GM13977 (cell line): ENCODE measurements around the gene MLF1.

Source experiments
- DNase-seq: peaks from one replicate; pipeline ENCODE4 v3.0.0; 2012; ENCODE audit warnings: low spot score
- CTCF ChIP-seq: IDR thresholded peaks from 2 replicates; pipeline ENCODE4 v1.5.1; 2012; ENCODE audit warnings: mild to moderate bottlenecking, control low read depth; ENCODE audit not compliant: insufficient read depth; ENCODE audit errors: extremely low read depth, missing control alignments
- in situ Hi-C: fragments of 300-500 bp; cut with MboI; formaldehyde crosslinking; loops from one replicate; pipeline ENCODE4 v1.12.0; 2022; ENCODE audit warnings: low sequenced_read_pairs, low pct_unique_long_range_greater_than_20kb, mixed read lengths, inconsistent platforms; ENCODE audit not compliant: unreplicated experiment

MLF1 gene

GRCh38 chr3:158570999-158571702 lies at the start of gene MLF1:
Gene MLF1 (plus strand): TSS chr3:158571194. CDS start chr3:158571301, 107 bp downstream.
- in situ Hi-C loops, result no loop called here
- no peak for TF ChIP-seq CTCF
- DNase-seq, result peak; percentile 88

GRCh38 chr3:158522221-158523136 lies 48.5 kb upstream of the MLF1 start:
- DNase-seq, result no peak
- in situ Hi-C loops, result no loop called here
- TF ChIP-seq CTCF, result no peak

- in situ Hi-C loops, result loop anchor here (25.0 kb wide), 1 partner anchor 916 kb away; no protein-coding TSS in a partner anchor
- no peak for DNase-seq
- no peak for TF ChIP-seq CTCF
Measured at GRCh38 chr3:158528076-158528674, 42.8 kb upstream of the MLF1 start.

- in situ Hi-C loops, result loop anchor here (25.0 kb wide), 1 partner anchor 919 kb away; no protein-coding TSS in a partner anchor
- TF ChIP-seq CTCF, result no peak
- no peak for DNase-seq
Measured at GRCh38 chr3:158531334-158531733, 39.7 kb upstream of the MLF1 start.

- TF ChIP-seq CTCF, result peak; percentile 54
- peak; percentile 24 for DNase-seq
- in situ Hi-C loops, result loop anchor here (25.0 kb wide), 1 partner anchor 920 kb away; no protein-coding TSS in a partner anchor
Measured at GRCh38 chr3:158532099-158532734, 38.8 kb upstream of the MLF1 start.

GRCh38 chr3:158535918-158536317 lies 35.1 kb upstream of the MLF1 start:
- DNase-seq, result no peak
- in situ Hi-C loops, result loop anchor here (25.0 kb wide), 1 partner anchor 924 kb away; no protein-coding TSS in a partner anchor
- no peak for TF ChIP-seq CTCF
